ENCODE data around the gene PRTN3. TPM values are rescaled to one million over a fixed set of nuclear protein-coding genes. Genes with fewer than 3 reads are reported as not detected.

The PRTN3 gene
- total RNA-seq, 4 donors from 2014 or later, result not detected

DNA sequence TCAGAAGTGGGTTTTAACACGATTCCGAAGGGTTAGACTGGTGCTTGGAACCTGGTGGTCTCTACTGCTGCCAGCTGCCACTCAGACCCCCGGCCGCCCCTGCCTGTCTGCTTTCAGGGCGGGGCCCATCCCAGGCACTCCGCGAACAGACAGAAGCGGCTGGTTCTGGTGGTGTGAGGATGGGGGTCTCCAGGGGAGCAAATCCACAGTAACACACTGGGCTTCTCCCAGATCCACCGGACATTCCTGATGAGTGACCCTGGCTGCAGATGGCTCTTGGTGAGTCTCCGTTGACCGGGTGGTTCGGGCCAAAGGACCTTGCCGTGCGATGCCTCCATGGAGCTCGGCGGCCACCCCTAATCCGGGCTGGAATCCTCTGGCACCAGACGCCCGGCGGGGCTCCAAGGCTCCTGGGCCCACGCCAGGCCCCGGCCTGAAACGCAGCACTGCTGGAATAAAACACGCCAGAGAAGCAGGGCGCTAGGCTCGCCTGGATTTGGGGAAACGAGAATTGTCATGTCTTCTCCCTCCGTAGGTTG lies 45.7 kb upstream of the PRTN3 start:
- TF ChIP-seq, protein P1, sequence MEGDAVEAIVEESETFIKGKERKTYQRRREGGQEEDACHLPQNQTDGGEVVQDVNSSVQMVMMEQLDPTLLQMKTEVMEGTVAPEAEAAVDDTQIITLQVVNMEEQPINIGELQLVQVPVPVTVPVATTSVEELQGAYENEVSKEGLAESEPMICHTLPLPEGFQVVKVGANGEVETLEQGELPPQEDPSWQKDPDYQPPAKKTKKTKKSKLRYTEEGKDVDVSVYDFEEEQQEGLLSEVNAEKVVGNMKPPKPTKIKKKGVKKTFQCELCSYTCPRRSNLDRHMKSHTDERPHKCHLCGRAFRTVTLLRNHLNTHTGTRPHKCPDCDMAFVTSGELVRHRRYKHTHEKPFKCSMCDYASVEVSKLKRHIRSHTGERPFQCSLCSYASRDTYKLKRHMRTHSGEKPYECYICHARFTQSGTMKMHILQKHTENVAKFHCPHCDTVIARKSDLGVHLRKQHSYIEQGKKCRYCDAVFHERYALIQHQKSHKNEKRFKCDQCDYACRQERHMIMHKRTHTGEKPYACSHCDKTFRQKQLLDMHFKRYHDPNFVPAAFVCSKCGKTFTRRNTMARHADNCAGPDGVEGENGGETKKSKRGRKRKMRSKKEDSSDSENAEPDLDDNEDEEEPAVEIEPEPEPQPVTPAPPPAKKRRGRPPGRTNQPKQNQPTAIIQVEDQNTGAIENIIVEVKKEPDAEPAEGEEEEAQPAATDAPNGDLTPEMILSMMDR (IDR thresholded peaks at IDR 0.05), result no peak
- TF ChIP-seq POLR2A (IDR thresholded peaks at IDR 0.05), result no peak
- intact Hi-C loops (cut with DNase I), result no loop called here
- Histone ChIP-seq H3K4me1 (peaks cover 31 to 57% (median 36%) of the 10 kb centered on the region in 3 donors), H3K27me3 (no peaks in the 10 kb centered on the region), H3K4me3 (peak overlapping the region in 1 of 4 donors; percentile 12), H3K36me3 (peaks cover 0 to 10% (median 2%) of the 10 kb centered on the region in 3 donors), H3K27ac (peak overlapping the region in 3 of 4 donors; percentile 73 to 96 (median 90)), H3K9me3 (no peaks in the 10 kb centered on the region)
- no peak for DNase-seq
- 57 to 100% methylated on average over 3 to 13 of the region's 28 CpGs for WGBS, 2 donors

DNA sequence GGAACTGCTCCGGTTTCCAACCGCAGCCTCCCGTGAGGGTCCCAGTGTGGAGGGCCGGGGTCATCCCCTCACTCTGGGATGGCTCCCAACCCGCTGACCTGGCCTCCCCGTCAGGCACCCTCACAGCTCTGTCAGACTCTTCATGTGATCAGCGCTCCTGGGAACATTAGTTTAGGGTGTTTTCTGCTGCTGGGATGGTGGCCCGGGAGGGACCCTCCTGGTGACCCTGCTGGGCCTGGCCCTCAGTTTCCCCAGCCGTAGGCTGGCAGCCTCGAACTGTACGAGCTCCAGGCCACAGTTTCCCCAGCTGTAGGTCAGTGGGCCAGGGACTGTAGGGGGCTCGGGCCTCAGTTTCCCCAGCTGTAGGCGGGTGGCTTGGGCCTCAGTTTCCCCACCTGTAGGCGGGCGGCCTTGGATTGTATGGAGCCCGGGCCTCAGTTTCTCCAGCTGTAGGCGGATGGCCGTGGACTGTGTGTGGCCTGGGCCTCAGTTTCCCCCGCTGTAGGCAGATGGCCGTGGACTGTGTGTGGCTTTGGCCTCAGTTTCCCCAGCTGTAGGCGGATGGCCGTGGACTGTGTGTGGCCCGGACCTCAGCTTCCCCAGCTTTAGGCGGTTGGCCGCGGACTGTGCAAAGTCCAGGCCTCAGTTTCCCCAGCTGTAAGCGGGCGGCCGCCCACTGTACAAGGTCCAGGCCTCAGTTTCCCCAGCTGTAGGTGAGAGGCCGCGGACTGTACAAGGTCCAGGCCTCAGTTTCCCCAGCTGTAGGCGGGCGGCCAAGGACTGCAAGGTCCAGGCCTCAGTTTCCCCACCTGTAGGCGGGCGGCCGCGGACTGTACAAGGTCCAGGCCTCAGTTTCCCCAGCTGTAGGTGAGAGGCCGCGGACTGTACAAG lies 44.9 kb upstream of the PRTN3 start:
- Histone ChIP-seq H3K4me3 (peak overlapping the region; percentile 64 to 99 (median 89)), H3K27ac (peak overlapping the region; percentile 90 to 96 (median 92)), H3K27me3 (no peaks in the 10 kb centered on the region), H3K4me1 (peaks cover 39 to 63% (median 44%) of the 10 kb centered on the region in 3 donors), H3K36me3 (peaks cover 0 to 18% (median 5%) of the 10 kb centered on the region in 3 donors), H3K9me3 (no peaks in the 10 kb centered on the region)
- TF ChIP-seq, protein P1 (IDR thresholded peaks at IDR 0.05), result no peak
- no peak for TF ChIP-seq POLR2A (IDR thresholded peaks at IDR 0.05)
- 65 to 75% methylated on average over 7 to 17 of the region's 39 CpGs for WGBS, 2 donors
- DNase-seq, result no peak
- intact Hi-C loops (cut with DNase I), result no loop called here

DNA sequence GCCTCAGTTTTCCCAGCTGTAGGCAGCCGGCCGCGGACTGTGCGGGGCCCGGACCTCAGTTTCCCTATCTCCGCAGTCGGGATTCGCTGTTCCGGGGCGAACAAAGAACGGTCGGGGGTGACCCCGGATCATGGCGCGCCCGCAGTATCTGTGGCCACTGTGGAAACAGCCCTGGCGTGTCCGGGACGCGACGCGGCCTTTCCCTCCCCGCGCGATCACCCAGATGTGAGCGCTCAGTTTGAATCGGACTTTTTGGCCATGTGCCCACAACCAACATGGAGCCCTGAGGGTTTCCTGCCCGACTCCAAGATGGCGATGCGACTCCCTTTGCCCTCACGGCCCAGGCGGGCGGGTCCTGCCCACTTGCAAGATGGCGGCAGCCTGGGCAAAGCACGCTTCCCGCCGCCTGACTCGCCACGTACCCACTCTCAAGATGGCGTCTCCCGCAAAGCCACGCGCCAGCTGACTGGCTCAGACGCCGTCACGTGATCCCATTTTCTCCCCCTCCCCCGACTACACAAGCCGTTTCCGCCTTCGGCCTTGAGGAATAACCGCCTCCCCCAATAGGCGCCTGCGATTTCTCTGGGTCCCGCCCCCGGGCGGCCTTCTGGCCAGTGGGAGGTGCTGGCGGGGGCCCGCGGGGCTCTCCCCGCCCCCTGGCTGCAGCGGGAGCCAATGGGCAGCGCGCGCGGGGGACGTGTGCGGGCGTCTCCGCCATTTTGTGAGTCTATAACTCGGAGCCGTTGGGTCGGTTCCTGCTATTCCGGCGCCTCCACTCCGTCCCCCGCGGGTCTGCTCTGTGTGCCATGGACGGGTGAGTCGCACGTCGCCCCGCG lies 43.9 kb upstream of the PRTN3 start, which contains the start of gene PTBP1:
Gene PTBP1, plus strand, starts transcription at position 761 of the 836 bp plus-strand sequence. Its CDS starts 46 bp downstream, at position 807.
- WGBS, 2 donors, result 1% methylated on average over 22 of the region's 83 CpGs; no CpG with 5 or more reads in 1 of the 2 donors
- peak within 1 kb of the TSS; percentile 96 to 100 (median 100) for H3K27ac ChIP-seq
- TF ChIP-seq POLR2A (IDR thresholded peaks at IDR 0.05), result peak in 3 of 4 donors; percentile 19 to 89 (median 72)
- TF ChIP-seq, protein P1 (IDR thresholded peaks at IDR 0.05), result peak in 2 of 6 experiments; percentile 9 to 63
- peak; percentile 100 for DNase-seq
- H3K4me3 ChIP-seq, result peak within 1 kb of the TSS; percentile 84 to 99 (median 96)
- peaks cover 0 to 27% (median 5%) of the 10 kb centered on the region in 3 donors for H3K36me3 ChIP-seq
- H3K9me3 ChIP-seq, result no peaks in the 10 kb centered on the region
- H3K4me1 ChIP-seq, result peaks cover 48 to 65% (median 51%) of the 10 kb centered on the region in 3 donors
- no peaks in the 10 kb centered on the region for H3K27me3 ChIP-seq
- intact Hi-C loops (cut with DNase I), result no loop called here

DNA sequence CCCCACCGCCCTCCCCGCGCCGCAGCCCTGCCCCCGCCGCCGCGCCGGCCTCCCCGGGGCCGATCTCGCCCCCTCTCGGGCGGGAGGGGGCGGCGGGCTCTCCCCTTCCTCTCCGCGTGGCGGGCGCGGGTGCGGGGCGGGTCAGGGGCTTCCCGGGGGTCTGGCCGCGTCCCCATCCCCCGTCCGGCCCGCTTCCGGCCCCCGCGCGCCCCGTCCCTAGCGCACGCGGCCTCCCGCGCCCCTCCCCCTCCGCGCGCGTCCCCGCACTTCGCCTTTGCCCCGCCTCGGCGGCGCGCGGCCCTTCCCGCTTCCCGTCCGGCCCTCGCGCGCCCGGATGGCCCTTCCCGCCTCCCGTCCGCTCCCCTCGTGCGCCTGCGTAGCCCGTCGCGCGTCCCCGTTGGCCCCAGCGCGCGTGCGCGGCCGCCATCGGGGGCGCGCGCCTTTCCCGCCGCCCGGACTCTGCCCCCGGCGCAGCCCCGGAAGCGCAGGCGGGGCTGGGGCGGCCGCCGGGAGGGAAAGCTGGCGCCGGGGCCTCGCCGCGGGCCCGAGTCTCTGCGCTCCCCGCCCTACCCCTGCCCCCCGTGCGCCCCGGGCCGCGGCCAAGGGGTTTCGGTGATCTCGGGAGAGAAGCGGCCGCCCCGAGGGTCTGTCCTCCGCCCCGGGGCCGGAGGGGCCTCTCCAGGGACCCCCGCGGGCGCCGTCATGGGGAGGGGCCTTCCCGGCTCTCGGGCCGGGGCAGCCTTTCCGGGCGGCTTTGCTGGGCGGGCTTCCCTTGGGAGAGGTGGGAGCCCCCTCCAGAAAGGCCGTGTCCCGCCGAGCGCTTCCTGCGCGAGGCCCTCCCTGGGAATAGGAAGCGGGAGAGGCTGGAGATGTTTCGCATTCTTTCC lies 43.0 kb upstream of the PRTN3 start:
- WGBS, 2 donors, result 0% methylated on average over 14 of the region's 129 CpGs; no CpG with 5 or more reads in 1 of the 2 donors
- Histone ChIP-seq H3K9me3 (no peaks in the 10 kb centered on the region), H3K27me3 (no peaks in the 10 kb centered on the region), H3K4me3 (peak overlapping the region; percentile 84 to 99 (median 96)), H3K4me1 (peaks cover 55 to 65% (median 57%) of the 10 kb centered on the region in 3 donors), H3K27ac (peak overlapping the region; percentile 95 to 100 (median 100)), H3K36me3 (peaks cover 0 to 35% (median 5%) of the 10 kb centered on the region in 3 donors)
- DNase-seq, result peak; percentile 56
- TF ChIP-seq, protein P1 (IDR thresholded peaks at IDR 0.05), result peak in 3 of 6 experiments; percentile 2 to 59 (median 9)
- peak in 1 of 4 donors; percentile 51 for TF ChIP-seq POLR2A (IDR thresholded peaks at IDR 0.05)
- intact Hi-C loops (cut with DNase I), result no loop called here
